Testis (tissue), 2 donors: ENCODE data around the gene NRXN3.

ENCODE experiments used
- CTCF ChIP-seq, 3 experiments: fragments of 450-650 bp in 2 of 3; fragments of 200-600 bp in 1 of 3; sonication (generic) in 1 of 3; IDR thresholded peaks; one replicate each; pipeline ENCODE4 v1.5.1; 2016 to 2019; ENCODE audit warnings: antibody characterized with exemption in 3 of 3, mild to moderate bottlenecking in 2 of 3, moderate library complexity in 1 of 3
- POLR2A ChIP-seq: fragments of 450-650 bp; IDR thresholded peaks from one replicate; pipeline ENCODE4 v1.6.1; 2017; ENCODE audit warnings: antibody characterized with exemption, mild to moderate bottlenecking, moderate library complexity

DNA sequence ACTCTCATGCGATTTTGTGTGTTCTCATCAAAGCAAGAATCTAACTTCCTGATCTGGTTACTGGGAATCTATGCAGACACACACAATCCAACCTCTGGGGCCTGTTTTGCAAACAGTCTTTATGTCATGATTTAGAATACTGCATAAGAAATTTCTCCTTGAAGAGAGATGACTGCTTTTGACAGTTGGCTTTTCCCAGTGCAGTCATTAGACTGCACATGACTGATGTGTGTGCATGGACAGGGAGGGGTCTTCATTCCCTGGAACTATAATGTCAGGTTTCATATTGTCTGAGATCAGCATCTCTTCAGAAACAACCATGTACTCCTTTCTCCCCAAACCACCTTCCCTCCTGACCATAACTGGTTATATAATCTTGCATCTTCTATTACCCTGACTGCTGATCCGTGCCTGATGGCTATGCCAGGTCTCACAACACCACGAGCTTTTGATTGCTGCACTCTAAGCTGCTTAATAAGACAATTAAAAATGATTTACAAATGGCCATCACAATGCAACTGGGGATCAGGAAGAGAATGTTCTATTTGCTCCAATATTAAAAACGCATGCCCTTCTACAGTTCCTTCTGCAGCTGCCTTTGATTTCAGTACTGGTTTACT, 995.4 kb downstream of the NRXN3 start:
- no peak for TF ChIP-seq CTCF (IDR thresholded peaks at IDR 0.05)
- TF ChIP-seq POLR2A, result no peak
